HG02981 (cell line): ENCODE results near the gene CELSR3.
A peak's percentile ranks its signal among the peaks of the same experiment; 100 is the strongest.

Source experiments
- ATAC-seq: cut with Tn5 transposase; IDR thresholded peaks from one replicate; pipeline ENCODE4 v1.9.1; 2021; ENCODE audit warnings: mild to moderate bottlenecking, moderate library complexity; ENCODE audit not compliant: unreplicated experiment

Gene CELSR3

DNA sequence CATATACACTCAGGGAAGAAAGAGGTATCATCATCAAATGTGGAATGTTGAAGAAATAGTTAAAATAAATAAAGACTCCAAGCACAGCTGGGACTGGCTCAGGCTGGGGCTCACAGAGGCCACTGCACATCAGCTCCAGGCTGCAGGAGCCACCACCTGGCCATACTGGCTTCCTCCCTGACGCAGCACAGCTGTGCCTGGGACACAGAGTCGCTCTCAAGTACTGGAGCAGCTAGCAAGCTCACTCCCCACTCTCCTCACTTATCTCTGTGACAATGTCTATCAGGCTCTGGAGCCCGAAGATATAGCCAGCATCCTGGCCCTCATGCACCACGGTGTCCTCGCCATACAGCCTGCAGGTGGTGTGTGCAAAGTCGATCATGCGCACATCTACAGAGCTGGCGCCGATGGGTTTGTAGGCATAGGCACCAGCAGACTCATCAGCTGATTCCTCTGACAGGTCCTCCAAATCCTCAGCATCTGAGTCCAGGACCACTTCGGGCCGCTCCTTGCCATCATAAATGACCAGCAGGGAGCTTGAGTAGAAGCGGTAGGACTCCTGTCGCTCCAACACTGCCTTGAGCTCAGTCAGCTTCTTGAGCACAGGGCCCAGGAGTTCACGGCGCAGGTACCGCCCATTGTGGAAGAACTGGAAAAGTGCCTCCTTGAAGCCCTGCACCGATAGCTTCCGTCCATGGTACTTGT is 25.5 kb upstream of the CELSR3 start:
- no peak for ATAC-seq

GRCh38 chr3:48687220-48687678 is 24.6 kb upstream of the CELSR3 start:
- ATAC-seq, result no peak

- ATAC-seq, result no peak
Measured at GRCh38 chr3:48686538-48687219, 24.0 kb upstream of the CELSR3 start.

DNA sequence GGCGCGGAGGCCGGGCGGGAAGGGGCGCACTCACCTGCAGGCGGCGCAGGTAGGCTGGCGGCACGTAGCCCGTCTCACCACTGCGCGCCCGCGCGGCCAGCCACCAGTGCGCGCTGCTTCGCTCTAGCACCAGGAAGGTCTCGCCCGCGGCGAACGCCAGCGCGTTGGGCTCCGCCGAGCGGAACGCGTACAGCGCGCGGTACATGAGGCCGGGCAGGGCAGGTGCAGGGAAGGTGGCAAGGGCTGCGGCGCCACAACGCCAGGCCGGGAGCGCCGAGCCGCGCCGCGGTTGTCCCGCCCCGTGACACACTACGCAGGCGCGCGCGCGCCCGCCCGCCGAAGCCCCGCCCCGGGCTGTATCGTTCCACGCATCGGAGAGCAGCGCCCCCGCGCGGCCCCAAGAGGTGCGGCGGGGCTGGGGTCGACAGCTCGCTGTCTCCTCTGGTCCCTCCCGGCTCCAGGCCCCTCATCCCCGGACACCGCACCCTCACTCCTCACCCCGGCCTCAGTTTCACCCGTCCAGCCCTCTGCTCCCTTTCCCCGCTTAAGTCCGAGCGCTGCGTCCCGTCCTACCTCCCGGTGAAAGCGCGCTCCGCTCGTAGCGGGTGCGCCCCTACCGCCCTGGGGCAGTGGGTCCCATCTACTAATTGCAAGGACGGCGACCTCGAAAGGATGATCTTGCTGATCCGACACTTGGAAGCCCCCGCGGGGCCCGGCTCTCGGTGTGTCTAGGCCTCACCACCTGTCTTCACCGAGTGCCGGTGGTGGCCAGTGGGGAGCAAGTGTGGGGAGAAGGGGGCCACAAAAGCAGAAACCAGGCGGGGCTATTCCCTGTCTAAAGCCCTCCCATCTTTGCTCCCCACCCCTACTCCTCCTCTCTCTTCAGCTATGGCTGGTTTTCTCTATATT is 23.2 kb upstream of the CELSR3 start, which contains the start of gene NCKIPSD:
TSS of gene NCKIPSD (minus strand) at position 313 of the 909 bp plus-strand sequence. CDS start at position 205, 108 bp downstream.
- ATAC-seq, result peak; percentile 71

DNA sequence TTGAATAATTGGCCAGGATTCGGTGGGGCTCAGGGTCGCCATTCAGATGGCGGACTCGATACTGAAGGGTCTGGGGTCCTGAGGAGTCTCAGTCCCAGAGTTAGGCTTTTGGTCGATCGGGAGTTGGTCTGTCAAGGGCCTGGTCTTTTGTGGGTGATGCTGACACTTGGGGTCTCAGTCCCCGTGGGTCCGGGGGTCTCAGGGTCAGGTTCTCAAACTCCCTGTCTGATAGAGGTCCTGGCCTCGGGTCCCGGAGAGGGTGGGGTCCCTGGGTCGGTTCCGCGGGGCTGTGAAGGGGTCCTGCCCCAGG is 22.6 kb upstream of the CELSR3 start:
- ATAC-seq, result no peak

DNA sequence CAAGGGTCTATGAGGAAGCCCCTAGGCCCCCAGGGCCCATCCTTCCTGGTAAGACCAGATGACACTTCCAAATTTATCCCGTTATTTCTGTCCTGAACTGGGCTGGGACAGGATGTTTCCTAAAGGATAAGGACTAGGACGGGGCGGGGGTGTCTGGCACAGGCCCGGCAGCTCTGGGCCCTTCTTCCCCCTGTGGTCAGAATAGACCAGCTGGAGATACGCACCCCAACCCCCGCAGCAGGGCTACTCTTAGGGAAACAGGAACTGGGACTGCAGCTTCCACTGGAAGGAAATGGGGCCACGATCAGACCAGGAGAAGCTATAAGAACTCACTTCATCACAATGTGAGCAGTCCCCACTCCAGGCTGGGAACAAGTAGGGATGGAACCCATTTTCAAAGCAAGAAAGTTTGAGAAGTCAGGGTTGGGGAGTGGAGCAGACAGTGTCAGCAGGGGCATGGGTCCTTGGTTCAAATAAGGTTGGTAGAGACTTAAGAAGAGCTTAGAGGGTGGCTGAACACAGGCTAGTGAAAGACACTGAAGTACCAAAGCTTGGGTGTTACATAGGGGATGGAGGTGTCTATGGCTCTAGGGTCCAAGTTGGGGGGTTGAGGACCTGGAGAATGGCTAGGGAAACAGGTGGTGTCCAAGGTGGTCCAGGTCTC is 21.9 kb upstream of the CELSR3 start:
- no peak for ATAC-seq

DNA sequence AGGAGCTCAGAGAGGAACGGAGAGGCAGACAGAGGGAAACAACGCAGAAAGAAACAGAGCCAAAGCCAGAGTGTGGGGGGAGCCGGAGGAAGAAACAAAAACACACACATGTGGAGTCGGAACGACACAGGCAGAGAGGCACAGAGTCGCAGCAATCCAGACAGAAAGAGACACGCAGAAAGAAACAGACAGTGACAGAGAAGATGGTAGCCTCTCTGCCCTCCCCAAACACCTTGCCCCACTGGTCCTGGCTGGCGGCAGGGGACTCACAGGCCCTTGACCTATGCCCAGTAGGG is 21.3 kb upstream of the CELSR3 start:
- ATAC-seq, result no peak

GRCh38 chr3:48682786-48683185 is 20.1 kb upstream of the CELSR3 start:
- no peak for ATAC-seq

DNA sequence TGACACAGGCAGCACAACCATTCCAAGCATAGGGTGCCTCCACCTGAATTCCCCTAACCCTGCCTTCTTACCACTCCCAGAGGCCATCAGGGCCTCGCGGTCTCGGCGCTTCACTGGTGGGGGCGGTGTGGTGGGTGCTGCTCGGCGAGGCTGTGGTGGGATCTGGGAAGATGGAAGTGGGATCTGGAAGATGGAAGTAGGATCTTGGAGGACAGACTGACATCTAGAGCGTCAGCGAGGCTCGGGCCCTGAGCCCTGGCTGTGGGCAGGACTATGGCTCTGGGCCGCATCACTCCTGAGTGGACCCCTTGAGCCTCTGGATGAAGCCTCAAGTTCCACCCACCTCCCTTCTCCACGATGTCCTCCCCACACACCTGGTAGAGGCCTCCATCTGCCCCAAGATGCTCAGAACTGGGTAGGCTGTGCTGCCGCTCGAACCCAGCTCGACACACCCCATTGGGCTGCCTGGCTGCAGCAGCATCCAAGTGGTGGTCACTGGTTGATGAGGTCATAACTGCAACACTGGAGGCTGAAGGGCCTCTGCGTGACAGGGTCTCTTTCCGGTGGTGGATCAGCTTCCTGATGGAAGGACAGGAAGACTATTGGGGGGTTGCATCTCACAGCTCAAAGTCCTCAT is 19.4 kb upstream of the CELSR3 start:
- ATAC-seq, result no peak

GRCh38 chr3:48681541-48681880 is 18.8 kb upstream of the CELSR3 start:
- no peak for ATAC-seq

DNA sequence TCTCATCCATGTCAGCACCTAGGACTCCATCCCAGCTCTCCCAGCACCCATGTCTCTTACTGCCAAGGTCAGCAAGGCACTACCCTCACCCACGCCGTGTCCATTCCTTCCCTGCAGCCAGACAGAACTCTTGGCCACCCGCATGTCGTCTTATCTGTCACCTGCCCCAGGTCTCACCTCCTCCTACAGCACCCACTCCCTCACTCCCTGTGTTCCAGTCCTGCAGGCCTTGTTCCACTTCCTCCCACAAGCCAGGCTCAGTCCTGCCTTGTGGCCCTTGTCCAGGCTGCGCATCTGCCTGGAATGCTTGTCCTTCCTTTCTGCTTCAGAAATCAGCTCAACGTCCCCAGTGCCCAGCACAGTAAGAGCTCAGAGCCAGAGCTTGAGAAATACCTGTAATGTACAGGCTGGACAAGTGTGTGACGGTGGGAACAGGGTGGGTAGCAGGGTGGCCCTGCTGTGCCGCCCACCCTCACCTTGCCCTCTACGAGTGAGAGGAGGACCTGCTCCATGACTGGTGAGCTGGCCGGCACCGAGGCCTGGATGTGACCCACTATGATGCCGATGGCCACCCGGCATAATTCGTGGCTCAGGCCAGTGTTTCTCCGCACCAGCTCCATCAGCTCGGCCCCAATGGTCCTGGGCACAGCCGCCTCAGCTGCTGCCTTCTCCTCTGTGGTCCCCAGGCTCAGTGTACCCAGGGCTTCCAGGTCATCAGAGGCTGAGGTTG is 18.3 kb upstream of the CELSR3 start:
- no peak for ATAC-seq

DNA sequence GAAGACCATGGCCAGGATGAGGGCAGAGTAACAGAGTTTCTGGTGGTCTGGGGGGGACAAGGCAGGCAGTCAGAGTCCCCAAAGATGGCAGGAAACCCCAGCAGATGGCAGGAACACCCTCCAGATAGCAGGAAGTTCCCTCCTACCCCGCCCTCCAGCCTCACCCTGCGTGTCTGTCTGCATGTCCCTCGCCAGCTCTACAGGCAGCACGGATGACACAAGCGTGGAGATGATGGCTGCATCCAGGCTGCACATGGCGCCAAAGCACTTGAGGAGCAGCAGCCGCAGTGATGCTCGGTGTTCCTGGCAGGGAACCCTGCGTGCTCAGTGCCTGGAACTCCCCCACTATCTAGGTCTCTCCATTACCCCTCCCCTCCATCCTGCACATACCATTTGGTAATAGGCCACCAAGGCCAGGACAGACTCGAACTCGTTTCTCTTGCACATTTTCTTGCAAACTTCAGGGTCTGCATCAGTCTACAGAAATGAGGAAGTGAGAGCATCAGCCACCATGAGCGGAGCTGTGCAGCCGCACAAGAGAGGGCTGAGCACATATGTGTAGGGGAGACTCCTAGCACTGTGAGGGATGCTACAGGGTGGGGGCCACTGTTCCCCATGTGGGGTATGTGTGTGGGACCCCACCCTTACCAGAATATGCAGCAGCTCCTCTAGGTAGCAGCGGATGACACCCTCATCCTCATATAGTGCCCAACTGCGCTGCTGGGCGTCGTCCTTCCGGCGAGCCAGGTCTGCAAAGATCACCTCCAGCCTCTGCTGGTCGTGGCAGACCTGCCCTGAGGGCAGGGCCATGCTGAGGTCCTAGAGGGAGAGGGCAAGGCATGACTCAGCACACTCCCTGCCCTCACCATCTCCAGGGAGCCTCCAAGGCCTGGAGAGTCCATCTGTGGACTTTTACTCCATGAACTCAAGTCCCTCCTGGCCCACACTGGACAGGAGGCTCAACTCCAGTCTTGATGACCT is 17.0 kb upstream of the CELSR3 start:
- ATAC-seq, result no peak

DNA sequence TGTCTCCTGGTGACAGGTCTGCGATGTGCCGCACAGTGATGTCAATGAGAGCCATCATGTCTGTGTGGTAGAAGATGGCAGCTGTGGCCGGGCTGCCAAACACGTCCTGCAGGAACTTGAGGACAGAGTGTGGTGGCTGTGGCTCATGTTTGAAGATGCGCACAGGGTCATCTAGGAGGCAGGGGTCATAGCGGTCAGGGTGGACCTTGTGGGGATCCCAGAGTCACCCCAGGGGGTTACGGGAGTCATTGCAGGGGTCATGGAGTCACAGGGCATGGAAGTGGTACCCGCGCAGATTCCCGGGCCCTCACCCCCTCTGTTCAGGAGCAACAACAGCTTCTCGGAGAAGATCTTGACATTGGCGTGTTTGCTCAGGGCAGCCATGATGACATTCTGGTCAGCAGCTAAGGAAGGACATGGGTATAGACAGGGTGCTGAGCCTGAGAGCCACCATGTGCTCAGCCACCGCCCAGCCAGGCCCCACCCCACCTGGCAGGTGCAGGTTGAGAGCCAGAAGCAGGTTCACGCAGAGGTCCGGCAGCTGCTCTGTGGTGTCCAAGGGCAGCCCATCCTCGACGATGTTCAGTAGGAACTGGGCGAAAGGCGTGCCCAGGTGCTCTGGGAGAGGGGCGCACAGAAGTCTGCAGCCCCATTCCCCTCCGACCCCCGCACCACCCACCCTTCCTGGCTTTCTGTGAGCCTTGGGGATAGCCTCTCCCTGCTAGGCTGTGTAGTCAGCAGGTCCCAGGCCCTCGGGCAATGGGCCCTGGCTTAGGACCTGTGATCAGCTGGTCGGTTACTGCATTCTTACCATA is 16.1 kb upstream of the CELSR3 start:
- ATAC-seq, result no peak

DNA sequence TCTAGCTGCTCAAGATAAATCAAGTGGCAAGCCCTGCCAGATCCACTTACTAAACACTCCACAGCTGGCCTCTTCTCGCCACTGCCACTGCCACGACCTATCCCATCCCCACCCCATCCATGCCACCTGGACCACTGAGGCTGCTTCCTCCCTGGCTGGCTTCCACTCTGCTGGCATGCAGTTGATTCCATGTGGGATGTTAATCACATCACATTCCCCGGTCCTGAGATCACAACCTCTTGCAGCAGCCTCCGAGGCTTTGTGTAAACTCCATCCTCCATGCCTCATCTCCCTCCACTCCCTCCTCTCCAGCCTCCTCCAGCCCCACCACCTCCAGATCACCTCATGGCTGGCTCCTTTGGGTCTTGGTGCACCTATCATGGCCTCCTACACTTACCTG is 15.4 kb upstream of the CELSR3 start:
- ATAC-seq, result no peak

- no peak for ATAC-seq
Measured at GRCh38 chr3:48674505-48674904, 11.8 kb upstream of the CELSR3 start.

- ATAC-seq, result no peak
Measured at GRCh38 chr3:48672522-48672921, 9.8 kb upstream of the CELSR3 start.

GRCh38 chr3:48664929-48665328 is 2.2 kb upstream of the CELSR3 start:
- no peak for ATAC-seq

GRCh38 chr3:48664313-48664644 is 1.6 kb upstream of the CELSR3 start:
- no peak for ATAC-seq
